HL-60 (cell line): ENCODE measurements around the gene PHF21B.

Experiments
- DNase-seq, 2 experiments: peaks; one replicate each; pipeline ENCODE4 v3.0.0-alpha.2; 2010 to 2020; ENCODE audit warnings: low read depth in 1 of 2, low spot score in 1 of 2
- H3K27ac ChIP-seq: fragments of 250-450 bp; sonication (Bioruptor Pico); replicated peaks from 2 replicates; pipeline ENCODE4 v1.5.1; 2020; ENCODE audit warnings: mild to moderate bottlenecking, moderate library complexity
- H3K27me3 ChIP-seq: fragments of 250-450 bp; sonication (Bioruptor Pico); 2 replicates; pipeline ENCODE4 v1.5.1; 2021; ENCODE audit warnings: mild to moderate bottlenecking, moderate library complexity; ENCODE audit not compliant: insufficient read depth, poor library complexity, severe bottlenecking
- H3K4me3 ChIP-seq: replicated peaks from 2 replicates; pipeline ENCODE4 v1.5.1; 2011; ENCODE audit warnings: mild to moderate bottlenecking, control low read depth, low read length; ENCODE audit not compliant: insufficient read depth
- GABPA ChIP-seq: IDR thresholded peaks from 2 replicates; pipeline ENCODE4 v1.6.1; 2012; ENCODE audit warnings: low read depth
- POLR2AphosphoS5 ChIP-seq: IDR thresholded peaks from 2 replicates; pipeline ENCODE4 v1.6.1; 2012; ENCODE audit warnings: low read depth
- SPI1 ChIP-seq: IDR thresholded peaks from 2 replicates; pipeline ENCODE4 v1.6.1; 2012; ENCODE audit warnings: low read depth, mild to moderate bottlenecking, borderline replicate concordance
- TF ChIP-seq, protein P1 (sequence below): IDR thresholded peaks from one replicate; pipeline ENCODE4 v1.5.1; 2011; ENCODE audit warnings: low read length, control low read depth, inconsistent platforms; ENCODE audit not compliant: insufficient read depth
- TF ChIP-seq, protein P2 (sequence below): IDR thresholded peaks from 2 replicates; pipeline ENCODE4 v1.6.1; 2012; ENCODE audit warnings: low read depth; ENCODE audit not compliant: insufficient replicate concordance

PHF21B gene

DNA sequence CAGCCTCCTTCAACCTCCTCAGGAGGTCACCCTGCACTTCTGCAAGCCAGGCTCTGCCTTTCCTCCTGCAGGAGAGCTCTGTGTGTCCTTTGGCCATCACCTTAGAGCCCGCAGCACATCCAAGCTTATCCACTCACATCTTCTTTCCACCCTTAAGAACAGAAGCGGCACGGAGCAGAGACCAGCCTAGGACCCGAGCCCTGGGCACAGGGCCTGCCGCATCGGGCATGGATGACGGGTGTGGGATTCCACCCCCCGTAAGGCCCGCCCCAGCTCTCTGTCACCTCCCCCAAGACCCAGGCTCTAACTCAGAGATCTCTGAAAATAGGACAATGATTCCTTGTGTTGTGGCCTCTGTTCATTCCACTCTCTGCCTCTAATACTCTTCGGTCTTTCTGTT, 42.1 kb upstream of the PHF21B start:
- no peak for DNase-seq
- Histone ChIP-seq H3K27ac (no peak overlapping the region), H3K27me3 (peaks cover 4% of the 10 kb centered on the region), H3K4me3 (no peak overlapping the region)
- TF ChIP-seq POLR2AphosphoS5 (no peak), SPI1 (no peak), GABPA (no peak)
- TF ChIP-seq, protein P1, sequence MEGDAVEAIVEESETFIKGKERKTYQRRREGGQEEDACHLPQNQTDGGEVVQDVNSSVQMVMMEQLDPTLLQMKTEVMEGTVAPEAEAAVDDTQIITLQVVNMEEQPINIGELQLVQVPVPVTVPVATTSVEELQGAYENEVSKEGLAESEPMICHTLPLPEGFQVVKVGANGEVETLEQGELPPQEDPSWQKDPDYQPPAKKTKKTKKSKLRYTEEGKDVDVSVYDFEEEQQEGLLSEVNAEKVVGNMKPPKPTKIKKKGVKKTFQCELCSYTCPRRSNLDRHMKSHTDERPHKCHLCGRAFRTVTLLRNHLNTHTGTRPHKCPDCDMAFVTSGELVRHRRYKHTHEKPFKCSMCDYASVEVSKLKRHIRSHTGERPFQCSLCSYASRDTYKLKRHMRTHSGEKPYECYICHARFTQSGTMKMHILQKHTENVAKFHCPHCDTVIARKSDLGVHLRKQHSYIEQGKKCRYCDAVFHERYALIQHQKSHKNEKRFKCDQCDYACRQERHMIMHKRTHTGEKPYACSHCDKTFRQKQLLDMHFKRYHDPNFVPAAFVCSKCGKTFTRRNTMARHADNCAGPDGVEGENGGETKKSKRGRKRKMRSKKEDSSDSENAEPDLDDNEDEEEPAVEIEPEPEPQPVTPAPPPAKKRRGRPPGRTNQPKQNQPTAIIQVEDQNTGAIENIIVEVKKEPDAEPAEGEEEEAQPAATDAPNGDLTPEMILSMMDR: no peak
- TF ChIP-seq, protein P2, sequence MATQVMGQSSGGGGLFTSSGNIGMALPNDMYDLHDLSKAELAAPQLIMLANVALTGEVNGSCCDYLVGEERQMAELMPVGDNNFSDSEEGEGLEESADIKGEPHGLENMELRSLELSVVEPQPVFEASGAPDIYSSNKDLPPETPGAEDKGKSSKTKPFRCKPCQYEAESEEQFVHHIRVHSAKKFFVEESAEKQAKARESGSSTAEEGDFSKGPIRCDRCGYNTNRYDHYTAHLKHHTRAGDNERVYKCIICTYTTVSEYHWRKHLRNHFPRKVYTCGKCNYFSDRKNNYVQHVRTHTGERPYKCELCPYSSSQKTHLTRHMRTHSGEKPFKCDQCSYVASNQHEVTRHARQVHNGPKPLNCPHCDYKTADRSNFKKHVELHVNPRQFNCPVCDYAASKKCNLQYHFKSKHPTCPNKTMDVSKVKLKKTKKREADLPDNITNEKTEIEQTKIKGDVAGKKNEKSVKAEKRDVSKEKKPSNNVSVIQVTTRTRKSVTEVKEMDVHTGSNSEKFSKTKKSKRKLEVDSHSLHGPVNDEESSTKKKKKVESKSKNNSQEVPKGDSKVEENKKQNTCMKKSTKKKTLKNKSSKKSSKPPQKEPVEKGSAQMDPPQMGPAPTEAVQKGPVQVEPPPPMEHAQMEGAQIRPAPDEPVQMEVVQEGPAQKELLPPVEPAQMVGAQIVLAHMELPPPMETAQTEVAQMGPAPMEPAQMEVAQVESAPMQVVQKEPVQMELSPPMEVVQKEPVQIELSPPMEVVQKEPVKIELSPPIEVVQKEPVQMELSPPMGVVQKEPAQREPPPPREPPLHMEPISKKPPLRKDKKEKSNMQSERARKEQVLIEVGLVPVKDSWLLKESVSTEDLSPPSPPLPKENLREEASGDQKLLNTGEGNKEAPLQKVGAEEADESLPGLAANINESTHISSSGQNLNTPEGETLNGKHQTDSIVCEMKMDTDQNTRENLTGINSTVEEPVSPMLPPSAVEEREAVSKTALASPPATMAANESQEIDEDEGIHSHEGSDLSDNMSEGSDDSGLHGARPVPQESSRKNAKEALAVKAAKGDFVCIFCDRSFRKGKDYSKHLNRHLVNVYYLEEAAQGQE: no peak

DNA sequence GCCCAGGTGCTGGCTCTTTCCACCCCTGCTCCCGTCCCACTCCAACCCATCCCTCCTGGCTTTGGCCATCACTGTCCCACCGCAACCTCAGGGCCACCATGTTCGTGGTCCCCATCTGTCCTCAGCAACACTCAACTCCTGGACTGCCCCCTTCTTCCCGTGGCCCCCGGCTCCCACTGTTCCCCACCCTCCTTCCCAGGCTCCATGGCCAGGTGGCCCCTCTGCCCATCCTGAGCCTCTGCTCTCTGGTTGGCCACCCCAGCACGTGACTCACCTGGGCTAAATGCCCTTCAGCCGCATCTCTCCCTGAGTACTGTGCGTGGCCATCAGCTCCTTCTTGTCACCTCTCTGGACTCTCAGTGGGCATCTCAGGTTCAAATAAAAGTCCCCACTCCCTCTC, 41.6 kb upstream of the PHF21B start:
- DNase-seq: no peak
- TF ChIP-seq, protein P1: no peak
- TF ChIP-seq, protein P2: no peak
- TF ChIP-seq SPI1 (no peak), GABPA (no peak), POLR2AphosphoS5 (no peak)
- Histone ChIP-seq H3K27ac (no peak overlapping the region), H3K4me3 (no peak overlapping the region), H3K27me3 (peaks cover 4% of the 10 kb centered on the region)

DNA sequence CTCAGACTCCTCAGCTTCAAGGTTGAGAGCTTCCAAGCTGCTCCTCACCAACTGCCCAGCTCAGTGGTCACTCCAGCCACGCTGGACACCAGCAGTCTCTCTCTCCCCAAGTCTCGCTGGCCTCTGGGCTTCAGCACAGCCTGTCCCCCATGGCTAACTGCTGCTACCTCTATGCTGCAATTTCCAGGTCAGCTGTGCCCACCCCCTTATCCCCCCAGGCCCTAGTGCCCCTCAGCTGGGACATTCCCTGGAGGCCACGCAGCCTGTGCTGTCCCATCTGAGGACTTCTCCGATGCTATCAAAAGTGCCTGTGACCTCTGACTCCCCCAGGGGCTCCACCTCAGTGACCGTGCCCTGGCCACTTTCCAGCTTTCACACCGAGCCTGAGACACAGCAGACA, 37.5 kb upstream of the PHF21B start:
- Histone ChIP-seq H3K27ac (no peak overlapping the region), H3K4me3 (no peak overlapping the region), H3K27me3 (no peaks in the 10 kb centered on the region)
- DNase-seq: no peak
- TF ChIP-seq, protein P1: no peak
- TF ChIP-seq, protein P2: no peak
- TF ChIP-seq POLR2AphosphoS5: no peak
- no peak for TF ChIP-seq GABPA
- TF ChIP-seq SPI1: no peak
